Memory B cell (primary cell): ENCODE data around the gene NCF4.

Experiments used
- ATAC-seq: fragments of 150-1000 bp; cut with Tn5 transposase; 2 replicates; pipeline ENCODE4 v1.10.0; 2021; ENCODE audit warnings: low read depth, mild to moderate bottlenecking, moderate library complexity
- DNase-seq, 2 donors: peaks; one replicate each; pipeline ENCODE4 v3.0.0; 2022; ENCODE audit warnings: low spot score in 2 of 2
- H3K27ac Mint-ChIP-seq: one replicate; pipeline ENCODE4 v1.8.0; 2022; ENCODE audit warnings: mild to moderate bottlenecking, moderate library complexity, mixed read lengths
- H3K27me3 Mint-ChIP-seq: one replicate; pipeline ENCODE4 v1.8.0; 2022; ENCODE audit warnings: mixed read lengths
- H3K36me3 Mint-ChIP-seq: one replicate; pipeline ENCODE4 v1.8.0; 2022; ENCODE audit warnings: mild to moderate bottlenecking, mixed read lengths
- H3K4me1 Mint-ChIP-seq: one replicate; pipeline ENCODE4 v1.8.0; 2022; ENCODE audit warnings: mixed read lengths
- H3K4me3 Mint-ChIP-seq: one replicate; pipeline ENCODE4 v1.8.0; 2022; ENCODE audit warnings: mild to moderate bottlenecking, moderate library complexity, mixed read lengths
- H3K9me3 Mint-ChIP-seq: one replicate; pipeline ENCODE4 v1.8.0; 2022; ENCODE audit warnings: mixed read lengths

NCF4 gene

DNA sequence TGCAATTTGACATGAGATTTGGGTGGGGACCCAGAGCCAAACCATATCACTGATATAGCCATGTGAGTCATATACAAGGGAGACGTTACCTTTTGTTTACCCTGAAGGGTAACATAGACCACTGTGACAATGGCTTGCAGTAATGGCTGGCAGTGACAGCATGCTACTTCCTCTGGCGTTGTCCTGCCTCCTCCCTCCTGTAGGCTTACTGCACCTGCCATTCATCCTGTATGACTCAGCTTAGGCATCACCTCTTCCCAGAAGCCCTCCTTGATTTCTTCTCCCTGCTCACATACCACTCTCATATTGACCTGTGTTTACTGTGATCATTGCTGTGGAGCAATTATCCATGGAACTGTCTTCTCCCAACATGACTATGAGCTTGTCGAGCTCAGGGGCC, 32.0 kb upstream of the NCF4 start:
- Mint-ChIP-seq H3K4me1 (peaks cover 9% of the 10 kb centered on the region), H3K27ac (no peak overlapping the region), H3K27me3 (peaks cover 27% of the 10 kb centered on the region), H3K36me3 (peaks cover 6% of the 10 kb centered on the region), H3K9me3 (peaks cover 5% of the 10 kb centered on the region), H3K4me3 (no peak overlapping the region)
- no peak for ATAC-seq
- DNase-seq, result no peak

DNA sequence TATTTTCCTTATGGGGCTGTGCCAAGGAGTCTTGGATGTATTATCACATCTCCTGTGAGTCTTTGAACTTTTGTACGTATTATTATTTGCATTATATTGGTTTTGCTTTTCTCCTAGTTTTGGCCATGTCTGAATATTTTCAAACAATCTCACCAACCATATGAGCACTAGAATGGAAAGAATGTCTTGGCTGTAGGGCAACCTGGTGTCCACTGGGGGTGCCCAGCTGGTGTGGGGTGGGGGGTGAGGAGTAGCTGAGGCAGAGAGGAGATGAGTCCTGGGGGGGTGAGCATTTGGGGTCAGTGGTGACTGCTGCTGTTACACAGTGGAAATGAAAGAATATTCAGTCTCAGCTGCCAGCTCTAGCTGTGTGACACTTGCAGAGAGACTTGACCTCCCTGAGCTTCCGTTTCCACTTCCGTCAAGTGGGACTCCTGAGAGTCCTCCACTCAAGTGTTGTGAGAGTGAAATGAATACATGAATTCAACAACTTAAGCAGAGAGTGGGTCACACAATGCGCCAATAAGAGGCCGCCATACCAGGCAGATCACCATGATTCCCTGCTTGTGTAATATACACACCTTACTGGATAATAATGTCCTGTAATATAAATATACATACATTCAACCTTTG, 31.3 kb upstream of the NCF4 start:
- Mint-ChIP-seq H3K27ac (no peak overlapping the region), H3K4me3 (no peak overlapping the region), H3K4me1 (peaks cover 9% of the 10 kb centered on the region), H3K36me3 (peaks cover 8% of the 10 kb centered on the region), H3K9me3 (peaks cover 7% of the 10 kb centered on the region), H3K27me3 (peaks cover 25% of the 10 kb centered on the region)
- ATAC-seq, result no peak
- DNase-seq, result no peak

DNA sequence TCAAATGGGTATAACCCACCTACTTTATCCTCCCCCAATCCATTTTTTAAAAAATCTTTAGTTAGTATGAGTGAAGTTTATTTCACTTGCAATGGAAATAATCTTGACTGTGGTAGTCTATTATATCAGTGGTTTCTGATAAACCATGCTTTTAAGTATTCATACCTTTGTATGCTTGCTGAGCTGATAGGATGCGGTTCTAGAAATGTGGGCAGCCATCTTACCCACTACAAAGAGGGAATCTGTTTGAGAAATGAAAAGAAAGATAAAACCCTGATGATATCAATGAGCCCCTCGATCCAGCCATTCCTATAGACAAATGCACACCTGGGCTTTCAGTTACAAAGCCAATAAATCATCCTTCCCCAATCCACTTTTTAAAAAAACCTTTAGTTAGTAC, 30.2 kb upstream of the NCF4 start:
- peaks cover 18% of the 10 kb centered on the region for H3K27me3 Mint-ChIP-seq
- peaks cover 7% of the 10 kb centered on the region for H3K9me3 Mint-ChIP-seq
- ATAC-seq, result no peak
- no peak overlapping the region for H3K27ac Mint-ChIP-seq
- H3K36me3 Mint-ChIP-seq, result peaks cover 9% of the 10 kb centered on the region
- peaks cover 9% of the 10 kb centered on the region for H3K4me1 Mint-ChIP-seq
- no peak overlapping the region for H3K4me3 Mint-ChIP-seq
- DNase-seq, result no peak

DNA sequence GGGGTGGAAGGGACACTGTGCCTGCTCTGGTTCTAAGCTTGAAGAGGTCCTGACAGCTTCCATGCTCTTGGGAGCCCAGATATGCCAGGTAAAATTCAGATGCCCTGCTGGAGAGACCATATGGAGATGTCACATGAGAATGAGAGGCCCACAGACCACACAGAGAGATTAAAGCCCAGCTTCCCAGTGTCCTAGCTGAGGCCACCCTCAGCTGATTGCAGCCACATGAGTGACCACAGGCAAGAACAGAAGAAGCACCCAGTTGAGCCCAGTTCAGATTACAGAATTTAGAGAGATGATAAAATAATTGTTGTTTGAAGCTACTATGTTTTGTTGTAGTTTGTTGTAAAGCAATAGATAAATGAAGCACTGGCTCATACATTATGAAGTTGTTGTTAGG, 29.6 kb upstream of the NCF4 start:
- DNase-seq, result no peak
- Mint-ChIP-seq H3K27me3 (peaks cover 17% of the 10 kb centered on the region), H3K27ac (no peak overlapping the region), H3K4me1 (peaks cover 9% of the 10 kb centered on the region), H3K9me3 (peaks cover 7% of the 10 kb centered on the region), H3K4me3 (no peak overlapping the region), H3K36me3 (peaks cover 9% of the 10 kb centered on the region)
- no peak for ATAC-seq

DNA sequence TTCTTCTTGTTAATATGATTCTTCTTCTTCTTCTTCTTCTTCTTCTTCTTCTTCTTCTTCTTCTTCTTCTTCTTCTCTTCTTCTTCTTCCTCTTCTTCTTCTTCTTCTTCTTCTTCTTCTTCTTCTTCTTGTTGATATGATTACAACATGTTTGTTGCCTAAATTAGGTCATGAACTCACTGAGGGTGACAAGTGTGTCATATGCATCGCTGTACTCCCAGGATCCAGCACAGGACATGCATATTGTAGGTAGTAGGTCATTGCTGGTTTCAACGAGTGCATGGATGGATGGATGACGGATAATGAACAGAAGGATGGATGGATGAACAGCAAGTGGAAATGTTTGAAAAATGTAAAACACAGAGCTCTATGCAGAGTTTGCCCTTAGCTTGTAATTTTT, 29.1 kb upstream of the NCF4 start:
- Mint-ChIP-seq H3K27me3 (peaks cover 15% of the 10 kb centered on the region), H3K4me1 (peaks cover 9% of the 10 kb centered on the region), H3K9me3 (peaks cover 7% of the 10 kb centered on the region), H3K4me3 (no peak overlapping the region), H3K27ac (no peak overlapping the region), H3K36me3 (peaks cover 9% of the 10 kb centered on the region)
- ATAC-seq (no peak), DNase-seq (no peak)

DNA sequence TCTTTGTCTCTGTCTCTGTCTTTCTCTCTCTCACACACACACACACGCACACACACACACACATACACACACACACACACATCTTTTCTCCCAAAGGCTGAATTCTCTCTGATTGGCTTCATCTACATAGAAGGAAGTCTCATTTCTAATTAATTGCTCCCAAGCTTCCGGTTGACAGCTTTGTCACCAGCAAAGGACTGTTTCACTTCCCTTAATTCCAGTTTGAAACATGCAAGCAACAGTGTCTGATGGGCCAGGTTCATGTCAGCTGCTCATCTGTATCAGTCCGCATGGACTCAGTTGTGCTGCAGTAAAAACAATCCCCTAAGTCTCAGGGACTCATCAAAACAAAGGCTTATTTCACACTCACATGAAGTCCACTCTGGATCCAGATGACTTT, 27.7 kb upstream of the NCF4 start:
- Mint-ChIP-seq H3K36me3 (peaks cover 12% of the 10 kb centered on the region), H3K27ac (peak overlapping the region; percentile 70), H3K4me1 (peaks cover 10% of the 10 kb centered on the region), H3K4me3 (no peak overlapping the region), H3K9me3 (peaks cover 13% of the 10 kb centered on the region), H3K27me3 (peaks cover 15% of the 10 kb centered on the region)
- peak; percentile 97 for ATAC-seq
- peak in 1 of 2 donors; percentile 24 for DNase-seq

DNA sequence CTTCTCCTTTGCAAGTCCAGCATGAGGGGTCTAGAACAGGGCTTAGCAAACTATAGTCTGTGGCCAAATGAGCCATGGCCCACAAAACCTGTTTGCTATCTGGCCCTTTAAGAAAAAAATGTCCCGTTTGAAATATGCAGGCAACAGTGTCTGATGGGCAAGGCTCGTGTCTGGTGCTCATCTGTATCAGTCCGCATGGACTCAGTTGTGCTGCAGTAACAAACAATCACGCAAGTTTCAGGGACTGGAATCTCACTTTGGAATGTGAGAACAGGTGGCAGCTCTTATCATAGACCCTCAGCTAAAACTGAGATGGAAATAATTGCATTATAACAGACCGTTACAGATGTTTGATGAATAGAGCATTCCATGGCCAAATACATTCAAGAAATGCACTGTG, 24.9 kb upstream of the NCF4 start:
- ATAC-seq, result no peak
- Mint-ChIP-seq H3K36me3 (peaks cover 15% of the 10 kb centered on the region), H3K9me3 (peaks cover 18% of the 10 kb centered on the region), H3K27ac (no peak overlapping the region), H3K4me3 (no peak overlapping the region), H3K4me1 (peaks cover 21% of the 10 kb centered on the region), H3K27me3 (peaks cover 9% of the 10 kb centered on the region)
- no peak for DNase-seq

DNA sequence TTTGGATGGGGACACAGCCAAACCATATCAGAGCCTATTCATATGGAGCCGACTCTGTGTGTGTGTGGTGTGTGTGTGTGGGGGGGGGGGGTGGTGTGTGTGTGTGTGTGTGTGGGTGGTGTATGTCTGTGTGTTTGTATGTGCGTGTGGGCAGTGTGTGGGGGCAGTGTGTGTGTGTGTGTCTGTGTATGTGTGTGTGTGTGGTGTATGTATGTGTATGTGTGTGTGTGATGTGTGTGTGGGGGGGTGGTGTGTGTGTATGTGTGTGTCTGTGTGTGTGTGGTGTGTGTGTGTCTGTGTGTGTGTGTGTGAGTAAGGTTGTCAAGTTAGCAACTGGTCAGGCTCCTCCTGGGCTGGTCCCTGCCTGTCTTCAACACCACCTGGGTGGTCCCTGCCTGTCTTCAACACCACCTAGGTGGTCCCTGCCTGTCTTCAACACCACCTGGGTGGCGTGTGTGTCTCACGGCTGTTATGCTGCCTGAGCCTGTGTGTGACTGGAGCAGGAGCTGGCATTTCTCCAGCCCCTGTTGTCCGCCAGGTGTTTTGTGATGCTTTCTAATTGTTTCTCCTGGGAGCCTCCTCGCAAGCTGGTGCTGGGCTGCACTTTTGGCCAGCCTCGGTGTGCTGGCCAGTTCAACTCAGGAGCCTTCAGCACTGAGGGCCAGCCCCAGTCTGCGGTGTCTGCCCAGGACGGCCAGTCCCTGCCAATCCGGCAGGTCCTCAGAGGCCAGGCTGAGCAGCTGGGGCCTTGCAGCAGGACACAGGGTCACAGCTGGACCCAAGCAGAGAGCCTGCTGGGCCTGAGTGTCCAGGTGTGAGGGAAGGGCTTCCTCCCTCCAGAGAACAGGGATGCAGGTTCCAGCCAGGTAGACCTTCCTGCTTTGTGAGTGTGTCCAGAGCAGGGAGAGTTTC, 22.4 kb upstream of the NCF4 start:
- Mint-ChIP-seq H3K9me3 (peaks cover 13% of the 10 kb centered on the region), H3K4me3 (no peak overlapping the region), H3K36me3 (peaks cover 10% of the 10 kb centered on the region), H3K27ac (peak overlapping the region; percentile 56), H3K27me3 (peaks cover 11% of the 10 kb centered on the region), H3K4me1 (peaks cover 13% of the 10 kb centered on the region)
- no peak for ATAC-seq
- DNase-seq, result no peak

DNA sequence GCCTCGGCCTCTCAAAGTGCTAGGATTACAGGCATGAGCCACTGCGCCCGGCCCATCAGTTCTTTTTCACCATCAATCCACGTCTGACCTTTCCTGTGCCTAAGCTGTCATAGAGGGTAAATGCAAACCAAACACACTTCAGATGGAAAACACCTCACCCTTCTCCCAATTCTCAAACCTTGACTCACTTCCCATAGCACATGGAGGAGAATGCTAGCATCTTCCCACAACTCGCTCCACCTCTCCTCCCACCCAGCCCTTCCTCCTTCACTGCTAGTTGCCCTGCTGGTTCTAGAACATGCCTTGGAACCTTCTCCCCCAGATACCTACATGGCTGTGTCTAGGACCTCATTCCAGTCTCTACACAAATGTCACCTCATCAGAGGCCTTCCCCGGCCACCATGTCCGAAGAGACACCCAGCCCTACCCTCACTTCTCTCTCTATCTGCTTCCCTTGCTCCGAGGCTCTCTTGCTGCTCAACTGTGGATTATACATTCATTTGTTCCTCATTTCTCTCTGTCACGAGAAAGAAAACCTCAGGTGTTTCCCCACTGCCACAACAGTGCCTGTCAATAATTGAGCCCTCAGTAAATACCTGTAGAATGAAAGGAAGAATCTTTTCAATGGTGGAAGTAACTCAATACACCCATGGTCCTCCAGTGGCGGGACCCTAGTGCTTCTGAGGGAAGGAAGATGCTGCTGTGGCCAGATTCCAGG, 21.3 kb upstream of the NCF4 start:
- H3K4me1 Mint-ChIP-seq, result peaks cover 12% of the 10 kb centered on the region
- H3K9me3 Mint-ChIP-seq, result peaks cover 11% of the 10 kb centered on the region
- H3K4me3 Mint-ChIP-seq, result no peak overlapping the region

DNA sequence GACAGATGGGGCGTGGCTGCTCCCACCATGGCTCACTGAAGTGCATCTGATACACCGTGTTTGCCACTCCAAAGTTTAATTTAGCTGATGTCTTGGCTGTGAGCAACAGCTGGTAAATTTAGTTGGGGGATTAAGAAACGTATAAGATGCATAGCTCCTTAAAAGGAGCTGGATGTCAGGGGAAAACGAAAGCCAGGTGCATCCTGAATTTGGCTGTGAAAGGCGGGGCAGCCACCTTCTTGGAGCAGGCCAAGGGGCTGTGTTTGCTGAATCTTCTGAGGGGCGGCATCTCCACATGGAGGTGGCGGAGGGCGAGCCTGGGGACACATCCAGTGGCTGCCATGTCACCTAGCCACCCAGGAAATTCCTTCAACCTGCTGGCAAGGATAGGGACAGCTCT, 20.7 kb upstream of the NCF4 start:
- peaks cover 6% of the 10 kb centered on the region for H3K36me3 Mint-ChIP-seq
- peaks cover 11% of the 10 kb centered on the region for H3K9me3 Mint-ChIP-seq
- no peak overlapping the region for H3K4me3 Mint-ChIP-seq
- peak overlapping the region; percentile 79 for H3K27ac Mint-ChIP-seq
- ATAC-seq (peak; percentile 15), DNase-seq (no peak)
- H3K4me1 Mint-ChIP-seq, result peaks cover 12% of the 10 kb centered on the region
- H3K27me3 Mint-ChIP-seq, result peaks cover 15% of the 10 kb centered on the region

More for the DNA sequence above, 21.3 kb upstream of the NCF4 start:
- H3K27ac Mint-ChIP-seq, result peak overlapping the region; percentile 79
- peaks cover 15% of the 10 kb centered on the region for H3K27me3 Mint-ChIP-seq
- peak; percentile 97 for ATAC-seq
- peak in 1 of 2 donors; percentile 30 for DNase-seq
- peaks cover 6% of the 10 kb centered on the region for H3K36me3 Mint-ChIP-seq

DNA sequence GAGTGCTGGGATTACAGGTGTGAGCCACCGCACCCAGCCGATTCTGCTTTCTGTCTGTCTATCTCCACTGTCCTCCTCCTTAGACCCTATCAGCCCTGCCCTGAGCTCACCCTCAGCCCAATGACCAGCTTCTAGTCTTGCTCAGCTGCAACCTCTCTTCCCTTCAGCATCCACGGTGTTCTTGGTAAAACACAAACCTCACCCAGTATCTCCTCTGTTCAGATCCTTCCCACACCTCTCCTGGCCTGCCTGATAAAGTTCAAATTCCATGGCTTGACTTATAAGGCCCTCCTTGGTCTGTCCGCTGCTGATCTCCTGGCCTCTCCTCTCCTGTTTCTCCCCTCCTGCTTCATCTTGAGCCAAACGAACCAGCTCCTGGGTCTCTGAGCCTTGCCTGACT, 14.5 kb upstream of the NCF4 start:
- no peak overlapping the region for H3K4me3 Mint-ChIP-seq
- no peaks in the 10 kb centered on the region for H3K36me3 Mint-ChIP-seq
- H3K4me1 Mint-ChIP-seq, result no peaks in the 10 kb centered on the region
- no peak for ATAC-seq
- DNase-seq, result no peak
- H3K27me3 Mint-ChIP-seq, result peaks cover 29% of the 10 kb centered on the region
- no peak overlapping the region for H3K27ac Mint-ChIP-seq
- no peaks in the 10 kb centered on the region for H3K9me3 Mint-ChIP-seq

DNA sequence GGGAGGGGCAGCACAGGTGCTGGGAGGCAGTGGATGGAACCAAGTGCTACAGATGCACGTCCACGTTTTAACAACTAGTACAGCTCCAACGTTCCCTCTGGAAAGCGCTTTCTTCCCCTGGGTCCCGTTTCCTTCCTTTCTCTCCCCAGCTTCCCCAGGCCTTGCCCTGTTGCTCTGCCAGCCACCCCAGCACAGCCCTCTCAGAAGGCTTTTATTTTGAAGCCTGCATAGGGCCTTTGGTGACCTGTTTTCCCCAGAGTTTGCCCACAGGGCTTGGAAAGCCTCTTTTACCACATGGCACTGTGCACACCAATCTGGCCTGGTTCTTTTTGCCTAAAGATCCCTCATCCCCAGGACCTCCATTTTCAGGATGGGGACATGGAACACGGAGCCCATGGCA, 13.9 kb upstream of the NCF4 start:
- Mint-ChIP-seq H3K27ac (no peak overlapping the region), H3K36me3 (no peaks in the 10 kb centered on the region), H3K9me3 (no peaks in the 10 kb centered on the region), H3K4me3 (no peak overlapping the region), H3K27me3 (peaks cover 28% of the 10 kb centered on the region), H3K4me1 (no peaks in the 10 kb centered on the region)
- ATAC-seq (no peak), DNase-seq (no peak)

DNA sequence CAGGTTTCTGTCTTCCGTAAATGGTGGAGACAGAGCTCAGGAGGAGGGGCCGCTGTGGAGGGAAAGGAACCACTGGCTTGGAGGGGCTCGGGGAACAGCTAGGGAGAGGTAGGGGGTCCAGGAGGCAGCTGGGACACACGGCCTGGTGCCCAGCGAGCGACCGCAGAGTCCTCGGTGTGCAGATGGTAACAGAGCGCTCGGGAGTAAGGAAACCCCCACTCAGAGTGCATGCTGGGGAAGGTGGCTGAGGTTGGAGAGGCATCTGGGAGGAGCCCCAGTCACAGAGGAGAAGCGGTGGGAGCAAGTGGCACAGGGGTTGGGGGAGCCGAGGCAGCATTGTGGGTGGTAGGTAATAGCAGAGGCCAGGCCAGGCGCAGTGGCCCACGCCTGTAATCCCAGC, 10.8 kb upstream of the NCF4 start:
- H3K36me3 Mint-ChIP-seq, result no peaks in the 10 kb centered on the region
- ATAC-seq (no peak), DNase-seq (no peak)
- peaks cover 5% of the 10 kb centered on the region for H3K4me1 Mint-ChIP-seq
- no peak overlapping the region for H3K27ac Mint-ChIP-seq
- no peak overlapping the region for H3K4me3 Mint-ChIP-seq
- no peaks in the 10 kb centered on the region for H3K9me3 Mint-ChIP-seq
- H3K27me3 Mint-ChIP-seq, result peaks cover 18% of the 10 kb centered on the region

DNA sequence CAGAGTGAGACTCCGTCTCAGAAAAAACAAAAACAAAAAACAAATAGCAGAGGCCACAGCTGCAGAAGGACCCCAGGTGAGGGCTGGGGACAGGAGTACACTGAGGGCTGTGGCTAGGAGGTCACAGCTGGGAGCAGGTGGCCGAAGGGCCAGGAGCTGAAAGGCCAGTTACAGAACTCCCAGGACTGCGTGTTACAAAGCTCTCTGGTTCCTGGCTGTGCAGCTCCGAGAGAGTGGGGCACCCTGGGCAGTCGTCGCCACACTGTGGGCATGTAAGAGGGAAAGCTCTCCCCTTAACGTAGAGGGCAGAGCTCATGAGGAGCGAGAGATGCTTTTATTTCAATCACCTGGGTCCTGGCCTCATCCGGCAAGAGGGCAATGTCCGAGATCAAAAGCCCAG, 10.1 kb upstream of the NCF4 start:
- H3K4me3 Mint-ChIP-seq, result no peak overlapping the region
- H3K36me3 Mint-ChIP-seq, result no peaks in the 10 kb centered on the region
- peaks cover 17% of the 10 kb centered on the region for H3K27me3 Mint-ChIP-seq
- ATAC-seq (no peak), DNase-seq (no peak)
- H3K4me1 Mint-ChIP-seq, result peaks cover 5% of the 10 kb centered on the region
- no peak overlapping the region for H3K27ac Mint-ChIP-seq
- no peaks in the 10 kb centered on the region for H3K9me3 Mint-ChIP-seq
